HTR-8/SVneo (cell line): ENCODE data around the gene CREG1.
"Not testable (repeated sequence)": the region's sequence is repeated elsewhere in the genome, so short reads cannot be mapped to it uniquely, and the experiment has no call there.

Experiments
- DNase-seq: peaks from one replicate; pipeline ENCODE4 v3.0.0; 2011; ENCODE audit warnings: low spot score, mixed read lengths; ENCODE audit not compliant: insufficient read length
- FAIRE-seq: peaks from 2 replicates; lab custom pipeline; 2011; peaks lifted over from hg19 to GRCh38; lab: Jason Lieb, UNC

The CREG1 gene

GRCh38 chr1:167565922-167566321 is 12.4 kb upstream of the CREG1 start:
- no peak for FAIRE-seq
- DNase-seq, result no peak

- FAIRE-seq, result no peak
- DNase-seq, result no peak
These were observed 11.2 kb upstream of the CREG1 start for GRCh38 chr1:167564612-167565270.

- no peak for FAIRE-seq
- no peak for DNase-seq
These were observed 10.2 kb upstream of the CREG1 start for GRCh38 chr1:167563579-167564246.

DNA sequence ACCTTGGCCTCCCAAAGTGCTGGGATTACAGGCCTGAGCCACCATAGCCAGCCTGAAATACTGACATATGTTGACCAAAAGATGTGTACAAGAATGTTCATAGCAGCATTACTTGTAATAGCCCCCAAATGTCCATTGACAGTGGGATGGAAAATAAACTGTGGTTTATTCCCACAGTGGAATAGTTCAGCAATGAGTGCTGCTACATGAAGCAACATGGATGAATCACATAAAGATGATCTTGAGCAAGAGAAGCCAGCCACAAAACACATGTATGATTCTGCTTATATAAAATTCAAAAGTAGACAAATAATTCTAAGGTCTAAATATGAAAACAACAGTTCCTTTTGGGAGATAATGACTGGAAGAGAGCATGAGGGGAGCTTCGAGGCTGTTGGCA is 9.1 kb upstream of the CREG1 start:
- FAIRE-seq, result no peak
- DNase-seq, result no peak

- DNase-seq (no peak), FAIRE-seq (no peak)
These were observed 8.2 kb upstream of the CREG1 start for GRCh38 chr1:167561753-167562152.

- peak; percentile 28 for FAIRE-seq
- peak; percentile 79 for DNase-seq
These were observed 2.6 kb upstream of the CREG1 start for GRCh38 chr1:167555971-167556714.

- FAIRE-seq, DNase-seq: not testable (repeated sequence)
These were observed 1.5 kb upstream of the CREG1 start for GRCh38 chr1:167555072-167555471.

GRCh38 chr1:167554028-167554779 is 642 bp upstream of the CREG1 start:
- FAIRE-seq (no peak), DNase-seq (no peak)

DNA sequence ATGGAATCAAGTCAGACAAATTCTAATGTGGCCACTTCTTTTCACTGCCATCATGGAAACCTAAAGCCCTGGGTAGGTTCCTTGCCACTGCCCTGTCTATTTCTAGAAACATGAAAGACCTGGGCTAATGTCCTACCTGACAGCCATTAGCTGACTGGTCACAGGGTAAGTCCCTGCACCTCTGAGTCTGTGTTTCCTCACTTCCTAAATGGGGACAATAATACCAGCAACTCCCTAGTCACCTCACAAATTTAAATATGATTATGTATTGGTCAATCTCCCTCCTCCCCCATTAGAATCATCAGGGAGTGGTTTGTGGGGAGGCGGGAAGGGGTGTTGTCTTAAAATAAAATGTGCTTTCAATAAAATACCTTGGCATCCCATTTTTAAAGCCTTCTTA is 2.2 kb downstream of the CREG1 start:
- DNase-seq (no peak), FAIRE-seq (no peak)

DNA sequence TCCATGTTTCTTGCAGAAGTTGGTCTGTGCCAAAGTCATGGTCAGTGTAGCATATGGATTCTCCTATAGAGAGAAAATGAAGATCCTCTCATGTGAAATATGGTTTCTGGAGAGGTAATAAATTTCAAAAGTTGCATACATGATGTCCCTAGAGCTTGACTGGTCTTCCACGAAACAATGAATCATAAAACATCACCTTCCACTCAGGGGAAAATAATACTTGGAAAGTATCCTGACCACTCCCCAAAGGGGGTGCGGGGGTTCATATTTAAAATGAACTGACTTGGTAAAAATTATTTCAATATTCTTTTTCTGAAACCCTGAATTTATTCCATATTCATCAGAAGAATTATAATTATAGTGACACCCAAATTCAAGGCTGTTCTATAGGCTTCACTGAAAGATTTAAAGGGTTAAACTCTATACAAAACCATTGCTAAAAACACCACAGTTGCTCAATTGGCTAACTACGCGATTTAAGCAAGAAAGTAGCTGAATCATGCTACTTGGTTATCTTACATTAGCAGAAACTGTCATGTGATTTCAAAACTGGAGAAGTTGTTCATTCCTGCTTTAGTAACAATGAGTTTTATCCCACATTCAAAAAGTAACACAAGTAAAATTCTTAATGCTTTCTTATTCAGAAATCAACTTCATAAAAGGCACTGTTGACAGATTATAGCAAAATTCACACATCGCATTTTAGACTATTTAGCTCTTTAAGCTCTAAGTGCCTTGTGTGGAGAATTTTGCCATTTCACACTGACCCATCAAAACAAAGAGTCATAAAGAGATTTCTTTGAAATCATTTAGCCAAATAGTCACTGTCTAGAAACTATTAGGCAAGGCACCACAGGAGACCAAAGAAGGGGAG is 5.3 kb downstream of the CREG1 start:
- DNase-seq (no peak), FAIRE-seq (no peak)

GRCh38 chr1:167546935-167547334 is 6.6 kb downstream of the CREG1 start:
- FAIRE-seq, result no peak
- DNase-seq, result no peak

GRCh38 chr1:167545349-167545748 is 8.2 kb downstream of the CREG1 start:
- DNase-seq (no peak), FAIRE-seq (no peak)

DNA sequence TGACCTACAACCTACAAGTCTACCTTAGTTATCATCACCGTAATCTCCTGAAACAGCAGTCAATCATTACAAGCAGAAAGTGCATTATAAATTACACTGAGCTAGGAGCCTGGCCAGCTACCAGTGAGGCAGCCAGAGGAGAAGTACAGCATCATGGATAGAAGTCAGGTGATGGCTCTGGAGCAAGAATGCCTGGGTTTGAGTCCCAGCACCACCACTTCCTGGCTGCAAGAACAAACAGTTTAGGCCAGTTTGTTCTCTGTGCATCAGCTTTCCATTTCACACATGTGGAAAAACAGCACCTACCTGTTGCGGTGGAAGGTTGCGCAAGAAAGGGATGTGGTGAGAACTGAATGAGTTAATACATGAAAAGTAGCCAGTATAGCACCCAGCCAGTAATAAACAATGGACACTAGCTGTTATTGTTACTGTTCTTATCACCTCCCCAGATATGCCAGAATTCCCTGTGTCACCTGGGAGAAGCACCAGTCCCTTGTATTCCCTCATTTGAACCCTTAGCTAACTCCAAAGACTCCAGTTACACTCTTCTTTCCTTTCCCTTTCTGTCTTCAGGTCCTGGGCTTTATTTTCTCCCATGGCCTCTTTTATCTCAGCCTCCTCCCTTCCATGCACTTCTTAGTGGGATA is 9.0 kb downstream of the CREG1 start:
- DNase-seq (no peak), FAIRE-seq (no peak)

- DNase-seq, result no peak
- FAIRE-seq, result no peak
These were observed 10.2 kb downstream of the CREG1 start for GRCh38 chr1:167543199-167543990.

GRCh38 chr1:167542109-167543032 is 11.2 kb downstream of the CREG1 start:
- DNase-seq, result no peak
- FAIRE-seq, result no peak

GRCh38 chr1:167541610-167542009 is 12.0 kb downstream of the CREG1 start:
- FAIRE-seq (no peak), DNase-seq (no peak)

GRCh38 chr1:167541003-167541402 is 12.6 kb downstream of the CREG1 start:
- DNase-seq (no peak), FAIRE-seq (no peak)
